B cell (primary cell): ENCODE results near the gene TMEM120B. TPM values are rescaled to one million over a fixed set of nuclear protein-coding genes. Genes with fewer than 3 reads are reported as not detected.

ENCODE experiments used
- ATAC-seq: fragments of 200-7000 bp; cut with Tn5 transposase; one replicate; pipeline ENCODE4 v1.10.0; 2021; ENCODE audit warnings: low read depth, mild to moderate bottlenecking, moderate number of reproducible peaks, moderate library complexity
- CTCF ChIA-PET: fragments of 350-600 bp; sonication (Branson Sonifier 250); formaldehyde crosslinking; loops from one replicate; lab custom pipeline; 2021; ENCODE audit warnings: antibody characterized with exemption, inconsistent platforms; lab: Charles Lee
- POLR2A ChIA-PET: fragments of 350-600 bp; sonication (Branson Sonifier 250); formaldehyde crosslinking; loops from one replicate; lab custom pipeline; 2021; ENCODE audit warnings: antibody characterized with exemption; lab: Charles Lee
- DNase-seq: peaks from one replicate; pipeline ENCODE4 v3.0.0; 2013
- H2AFZ ChIP-seq: 2 replicates; pipeline ENCODE4 v1.6.1; 2012; ENCODE audit warnings: mild to moderate bottlenecking, low read depth, low read length; ENCODE audit not compliant: insufficient read depth, poor library complexity, severe bottlenecking
- H3K27ac ChIP-seq, 2 donors: 1 replicate in 1 of 2; 2 replicates in 1 of 2; pipeline ENCODE4 v1.5.1; 2012 to 2013; ENCODE audit warnings: low read length in 2 of 2, mild to moderate bottlenecking in 2 of 2, moderate library complexity in 1 of 2
- H3K27me3 ChIP-seq, 4 experiments: fragments of 200-600 bp in 1 of 4; sonication (generic) in 1 of 4; replicated peaks in 1 of 4; 1 replicate in 2 of 4; 2 replicates in 2 of 4; pipeline versions ENCODE4 v1.6.1 to v1.7.0; 2013 to 2016; ENCODE audit warnings: low read length in 3 of 4, mild to moderate bottlenecking in 2 of 4, mixed read lengths in 1 of 4, moderate library complexity in 1 of 4; ENCODE audit not compliant: insufficient read depth in 4 of 4, control insufficient read depth in 3 of 4; ENCODE audit errors: control extremely low read depth in 1 of 4
- H3K36me3 ChIP-seq, 2 experiments: replicated peaks in 1 of 2; 1 replicate in 1 of 2; 2 replicates in 1 of 2; pipeline versions ENCODE4 v1.6.1 to v1.7.1; 2013; ENCODE audit warnings: low read length in 1 of 2; ENCODE audit not compliant: insufficient read depth in 2 of 2, control insufficient read depth in 1 of 2; ENCODE audit errors: control extremely low read depth in 1 of 2, extremely low read depth in 1 of 2
- H3K4me1 ChIP-seq, 2 donors: fragments of 200-600 bp in 1 of 2; sonication (generic) in 1 of 2; 1 replicate in 1 of 2; 2 replicates in 1 of 2; pipeline versions ENCODE4 v1.5.1 to v1.6.1; 2013 to 2017; ENCODE audit warnings: low read length in 2 of 2; ENCODE audit not compliant: control insufficient read depth in 2 of 2, insufficient read depth in 2 of 2
- H3K4me2 ChIP-seq: replicated peaks from 2 replicates; pipeline ENCODE3; 2012; ENCODE audit warnings: mild to moderate bottlenecking, low read depth, low read length; ENCODE audit not compliant: poor library complexity, severe bottlenecking
- H3K4me3 ChIP-seq, 5 experiments: fragments of 200-600 bp in 1 of 5; sonication (generic) in 1 of 5; 1 replicate in 3 of 5; 2 replicates in 2 of 5; pipeline versions ENCODE4 v1.5.1 to v1.7.0; 2011 to 2016; ENCODE audit warnings: low read length in 4 of 5, mild to moderate bottlenecking in 4 of 5, low read depth in 2 of 5, control low read depth in 1 of 5, moderate library complexity in 1 of 5; ENCODE audit not compliant: insufficient read depth in 1 of 5; ENCODE audit errors: control extremely low read depth in 1 of 5, extremely low read depth in 1 of 5
- H3K79me2 ChIP-seq: fragments of 200-600 bp; sonication (generic); one replicate; pipeline ENCODE4 v1.6.0; 2016; ENCODE audit warnings: low read length; ENCODE audit not compliant: control insufficient read depth, insufficient read depth
- H3K9ac ChIP-seq: fragments of 200-600 bp; sonication (generic); 2 replicates; pipeline ENCODE4 v1.6.1; 2017; ENCODE audit warnings: mild to moderate bottlenecking, low read length, moderate library complexity
- H3K9me3 ChIP-seq, 3 donors: one replicate each; pipeline versions ENCODE4 v1.6.1 to v1.7.1; 2013; ENCODE audit warnings: low read length in 2 of 3; ENCODE audit not compliant: control insufficient read depth in 2 of 3, insufficient read depth in 1 of 3; ENCODE audit errors: control extremely low read depth in 1 of 3
- H4K20me1 ChIP-seq: 2 replicates; pipeline ENCODE4 v1.6.0; 2012; ENCODE audit warnings: mild to moderate bottlenecking, low read length; ENCODE audit not compliant: insufficient read depth, control insufficient read depth, poor library complexity, severe bottlenecking
- H3K27ac Mint-ChIP-seq: one replicate; pipeline ENCODE4 v1.8.0; 2021; ENCODE audit warnings: mixed read lengths
- H3K27me3 Mint-ChIP-seq: one replicate; pipeline ENCODE4 v1.8.0; 2021; ENCODE audit warnings: mixed read lengths
- H3K4me1 Mint-ChIP-seq: one replicate; pipeline ENCODE4 v1.8.0; 2021; ENCODE audit warnings: mixed read lengths
- H3K4me3 Mint-ChIP-seq: one replicate; pipeline ENCODE4 v1.8.0; 2021; ENCODE audit warnings: mixed read lengths
- H3K9me3 Mint-ChIP-seq: one replicate; pipeline ENCODE4 v1.8.0; 2022; ENCODE audit warnings: mixed read lengths; ENCODE audit not compliant: insufficient read depth
- CTCF ChIP-seq: fragments of 200-600 bp; IDR thresholded peaks from one replicate; pipeline ENCODE4 v1.8.0; 2022; ENCODE audit warnings: antibody characterized with exemption, mild to moderate bottlenecking
- EZH2 ChIP-seq: IDR thresholded peaks from 2 replicates; pipeline ENCODE4 v1.6.1; 2012; ENCODE audit warnings: borderline replicate concordance, low read depth, mild to moderate bottlenecking, moderate library complexity, low read length; ENCODE audit not compliant: insufficient read depth, poor library complexity, severe bottlenecking
- WGBS: methylation state at CpG from one replicate; pipeline ENCODE4 v1.1.5; 2013; ENCODE audit warnings: missing lambda C conversion rate; ENCODE audit not compliant: insufficient coverage; 5-methylcytosine and 5-hydroxymethylcytosine counted together
- intact Hi-C: fragments of 100-400 bp; cut with micrococcal nuclease; formaldehyde crosslinking; loops from one replicate; pipeline ENCODE4 v1.10.0; 2022
- polyA minus RNA-seq: library from RNA; depleted of rRNA, polyadenylated mRNA; stranded (reverse); fragments of >200 nt; gene quantifications from 2 replicates; pipeline ENCODE4 v1.2.3, GENCODE V29; 2012
- polyA plus RNA-seq: library from polyadenylated mRNA; depleted of rRNA; stranded (reverse); fragments of >200 nt; gene quantifications from 2 replicates; pipeline ENCODE4 v1.2.3, GENCODE V29; 2012
- total RNA-seq, 2 donors: library from RNA; stranded (reverse); fragments of 120-200 nt in 1 of 2; gene quantifications; 1 replicate in 1 of 2; 2 replicates in 1 of 2; pipeline versions ENCODE4 v1.2.3 to v1.2.4, GENCODE V29; 2013 to 2022

TMEM120B gene
- total RNA-seq (9.2 and 11.5 TPM in 2 replicates), polyA plus RNA-seq (4.4 and 9.7 TPM in 2 replicates), polyA minus RNA-seq (2.7 and 3.5 TPM in 2 replicates)
- total RNA-seq (2013) = 2.6 TPM

GRCh38 chr12:121712461-121713256 lies at the start of gene TMEM120B:
Gene TMEM120B (plus strand): TSS chr12:121712752. CDS start chr12:121712896, 144 bp downstream.
- H3K27me3 ChIP-seq = no peaks in the 10 kb centered on the region
- TF ChIP-seq CTCF (no peak), EZH2 (no peak)
- H4K20me1 ChIP-seq = no peaks in the 10 kb centered on the region
- H3K4me1 ChIP-seq = peaks cover 22 to 28% of the 10 kb centered on the region in 2 donors
- peak within 1 kb of the TSS; percentile 89 for H2AFZ ChIP-seq
- H3K79me2 ChIP-seq = peaks cover 8% of the 10 kb centered on the region
- under 1% methylated on average over 65 of the region's 74 CpGs for WGBS
- peak within 1 kb of the TSS; percentile 92 for H3K4me2 ChIP-seq
- peak within 1 kb of the TSS; percentile 84 to 97 (median 89) for H3K4me3 ChIP-seq
- no peaks in the 10 kb centered on the region for H3K36me3 ChIP-seq
- H3K4me3 Mint-ChIP-seq = peak within 1 kb of the TSS; percentile 92
- peak within 1 kb of the TSS; percentile 89 for H3K27ac Mint-ChIP-seq
- peak within 1 kb of the TSS; percentile 80 for H3K9ac ChIP-seq
- no peaks in the 10 kb centered on the region for H3K9me3 ChIP-seq
- ATAC-seq (peak; percentile 92), DNase-seq (peak; percentile 93)
- ChIA-PET POLR2A (interaction anchor here (0.5 to 1.4 kb wide), 8 partner anchors 69 to 99 kb away, joined by 3 to 5 read pairs (median 3); partner anchors contain the start of gene RHOF), CTCF (interaction anchor here (0.8 to 5.1 kb wide), 20 partner anchors 9 to 312 kb away, joined by 3 to 60 read pairs (median 4); partner anchors contain the start of genes ORAI1, RHOF and RNF34)
- H3K9me3 Mint-ChIP-seq = no peaks in the 10 kb centered on the region
- H3K27ac ChIP-seq = peak within 1 kb of the TSS; percentile 48 to 63
- no peaks in the 10 kb centered on the region for H3K27me3 Mint-ChIP-seq
- intact Hi-C loops = loop anchor here (1.0 to 5.0 kb wide), 6 partner anchors 15 to 176 kb away; partner anchors contain the start of genes ORAI1 and PSMD9
- peaks cover 25% of the 10 kb centered on the region for H3K4me1 Mint-ChIP-seq
